Fibroblast of the conjunctiva (primary cell): Measurements from ENCODE around the gene EIF4ENIF1.
A peak's percentile ranks its signal among the peaks of the same experiment; 100 is the strongest.
"Not testable (repeated sequence)": the region's sequence is repeated elsewhere in the genome, so short reads cannot be mapped to it uniquely, and the experiment has no call there.

ENCODE experiments used
- DNase-seq: peaks from one replicate; pipeline ENCODE4 v3.0.0-alpha.2; 2010; ENCODE audit warnings: low read depth

The EIF4ENIF1 gene

GRCh38 chr22:31493355-31493754, 3.7 kb upstream of the EIF4ENIF1 start:
- not testable (repeated sequence) for DNase-seq

GRCh38 chr22:31492151-31492550, 2.5 kb upstream of the EIF4ENIF1 start:
- DNase-seq, result no peak

- no peak for DNase-seq
Observed at GRCh38 chr22:31491218-31491962, 1.7 kb upstream of the EIF4ENIF1 start.

- peak; percentile 33 for DNase-seq
Observed at GRCh38 chr22:31490496-31490925, 869 bp upstream of the EIF4ENIF1 start.

GRCh38 chr22:31488988-31489617, 539 bp downstream of the EIF4ENIF1 start:
- DNase-seq, result no peak

- no peak for DNase-seq
Observed at GRCh38 chr22:31488346-31488883, 1.2 kb downstream of the EIF4ENIF1 start.

- DNase-seq, result no peak
Observed at GRCh38 chr22:31486951-31487350, 2.7 kb downstream of the EIF4ENIF1 start.

- DNase-seq, result not testable (repeated sequence)
Observed at GRCh38 chr22:31486369-31486768, 3.3 kb downstream of the EIF4ENIF1 start.

- DNase-seq, result not testable (repeated sequence)
Observed at GRCh38 chr22:31482470-31482869, 7.2 kb downstream of the EIF4ENIF1 start.

GRCh38 chr22:31481129-31481528, 8.5 kb downstream of the EIF4ENIF1 start:
- DNase-seq, result no peak

- DNase-seq, result no peak
Observed at GRCh38 chr22:31477329-31477728, 12.3 kb downstream of the EIF4ENIF1 start.

GRCh38 chr22:31475800-31476199, 13.8 kb downstream of the EIF4ENIF1 start:
- no peak for DNase-seq

GRCh38 chr22:31474743-31475142, 14.9 kb downstream of the EIF4ENIF1 start:
- peak; percentile 47 for DNase-seq

- no peak for DNase-seq
Observed at GRCh38 chr22:31465307-31465706, 24.3 kb downstream of the EIF4ENIF1 start.

GRCh38 chr22:31461699-31462098, 27.9 kb downstream of the EIF4ENIF1 start:
- no peak for DNase-seq

GRCh38 chr22:31451709-31452571, 37.7 kb downstream of the EIF4ENIF1 start:
- DNase-seq, result peak; percentile 41

GRCh38 chr22:31449506-31449905, 40.1 kb downstream of the EIF4ENIF1 start:
- DNase-seq, result no peak

GRCh38 chr22:31448382-31448781, 41.3 kb downstream of the EIF4ENIF1 start:
- no peak for DNase-seq

GRCh38 chr22:31447337-31447736, 42.3 kb downstream of the EIF4ENIF1 start:
- DNase-seq, result no peak

GRCh38 chr22:31446767-31447166, 42.9 kb downstream of the EIF4ENIF1 start:
- DNase-seq, result no peak

GRCh38 chr22:31446208-31446607, 43.4 kb downstream of the EIF4ENIF1 start:
- DNase-seq, result no peak

- no peak for DNase-seq
Observed at GRCh38 chr22:31445642-31446041, 44.0 kb downstream of the EIF4ENIF1 start.
